Heart left ventricle (tissue), 13 donors: Measurements from ENCODE around the gene SLC1A4.

Source experiments
- POLR2A ChIP-seq, 2 donors: fragments of 450-650 bp; IDR thresholded peaks; one replicate each; pipeline ENCODE4 v1.6.1; 2017; ENCODE audit warnings: antibody characterized with exemption in 2 of 2, mild to moderate bottlenecking in 2 of 2, moderate library complexity in 2 of 2
- TF ChIP-seq, protein P1 (sequence below), 12 donors: fragments of 200-600 bp; sonication (generic) in 4 of 12; IDR thresholded peaks; one replicate each; pipeline versions ENCODE4 v1.5.0 to v1.8.0; 2018 to 2022; ENCODE audit warnings: antibody characterized with exemption in 12 of 12, mild to moderate bottlenecking in 5 of 12
- donor health status: ischemic (EF 13 %, LVEDD 7.1; RV severe dilation, severe dysfunction).
- donor health status: DM: no; HTN: yes; CAD: no.
- donor health status: DM: no; HTN: no; CAD: no.
- donor health status: ischemic (EF 25% LVEDD 6.9; RV normal size, moderate dysfunction).
- donor health status: ischemic (EF 25% LVEDD 5.7; RV mildly dilated, moderate dysfunction).
- donor health status: ischemic (EF 35%, LVEDD 5.7; RV mildly dilated, moderate dysfunction).
- donor health status: nonischemic (EF 11% LVEDD 7.7; RV severe dilation, severe dysfunction).
- donor health status: DM: yes; HTN: yes; CAD: no.
- donor health status: PGD.
- donor health status: ischemic (EF 29% LVEDD 5.4; RV normal size, mild dysfunction).
- donor health status: nonischemic (EF 23%, LVEDD 6.1; RV moderate dilation, normal function).

DNA sequence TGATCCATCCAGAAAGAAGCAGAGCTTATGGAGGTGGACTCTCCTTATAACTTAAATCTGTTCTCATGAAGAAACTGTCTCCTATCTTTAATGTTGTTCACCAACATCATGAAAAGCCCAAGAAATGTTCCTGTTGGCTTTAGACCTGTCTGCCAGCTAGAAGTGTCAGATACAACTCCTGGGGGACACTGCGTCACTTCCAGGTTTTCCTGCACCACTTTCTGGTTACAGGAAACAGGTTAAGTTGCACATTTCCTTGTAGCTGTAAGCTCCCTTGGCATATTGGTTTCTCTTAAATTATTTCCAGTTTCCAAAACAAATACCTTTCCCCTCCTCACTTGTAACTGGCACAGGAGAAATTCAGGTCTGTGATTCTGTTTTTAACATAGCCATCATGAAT, 69.9 kb downstream of the SLC1A4 start:
- TF ChIP-seq, protein P1, sequence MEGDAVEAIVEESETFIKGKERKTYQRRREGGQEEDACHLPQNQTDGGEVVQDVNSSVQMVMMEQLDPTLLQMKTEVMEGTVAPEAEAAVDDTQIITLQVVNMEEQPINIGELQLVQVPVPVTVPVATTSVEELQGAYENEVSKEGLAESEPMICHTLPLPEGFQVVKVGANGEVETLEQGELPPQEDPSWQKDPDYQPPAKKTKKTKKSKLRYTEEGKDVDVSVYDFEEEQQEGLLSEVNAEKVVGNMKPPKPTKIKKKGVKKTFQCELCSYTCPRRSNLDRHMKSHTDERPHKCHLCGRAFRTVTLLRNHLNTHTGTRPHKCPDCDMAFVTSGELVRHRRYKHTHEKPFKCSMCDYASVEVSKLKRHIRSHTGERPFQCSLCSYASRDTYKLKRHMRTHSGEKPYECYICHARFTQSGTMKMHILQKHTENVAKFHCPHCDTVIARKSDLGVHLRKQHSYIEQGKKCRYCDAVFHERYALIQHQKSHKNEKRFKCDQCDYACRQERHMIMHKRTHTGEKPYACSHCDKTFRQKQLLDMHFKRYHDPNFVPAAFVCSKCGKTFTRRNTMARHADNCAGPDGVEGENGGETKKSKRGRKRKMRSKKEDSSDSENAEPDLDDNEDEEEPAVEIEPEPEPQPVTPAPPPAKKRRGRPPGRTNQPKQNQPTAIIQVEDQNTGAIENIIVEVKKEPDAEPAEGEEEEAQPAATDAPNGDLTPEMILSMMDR (IDR thresholded peaks at IDR 0.05): no peak
- no peak for TF ChIP-seq POLR2A (IDR thresholded peaks at IDR 0.05)
